Measurements from ENCODE around the gene LCE2D.
"Not testable (repeated sequence)": the region's sequence is repeated elsewhere in the genome, so short reads cannot be mapped to it uniquely, and the experiment has no call there.

Gene LCE2D

DNA sequence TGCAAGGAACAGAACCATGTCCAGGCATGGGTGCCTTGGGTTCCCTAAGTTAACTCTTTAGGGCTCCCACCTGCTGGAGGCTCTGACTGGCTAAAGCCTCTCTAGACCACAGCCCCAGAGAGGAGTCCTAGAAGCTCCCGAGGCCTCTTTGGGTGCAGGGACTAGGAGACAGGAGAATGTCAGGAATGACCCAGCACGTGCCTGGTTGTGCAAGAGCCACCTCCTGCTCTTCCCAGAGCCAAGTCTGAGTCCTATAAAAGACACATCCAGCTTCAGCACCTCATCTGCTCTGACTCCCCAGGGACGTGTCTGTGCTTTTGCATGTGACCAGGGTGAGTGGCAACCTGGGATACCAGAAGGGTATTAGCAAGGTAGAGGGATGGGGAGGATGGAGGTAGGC is at the start of gene LCE2D:
LCE2D (plus strand) TSS at position 283 of the 400 bp plus-strand sequence. CDS start 726 bp downstream, outside the sequence.
- no peak for DNase-seq

- DNase-seq = no peak
Measured at GRCh38 chr1:152613511-152613910, 49.7 kb upstream of the LCE2D start, which contains the start of gene LCE3B. TSS of gene LCE3B (plus strand) at chr1:152613811. CDS start at chr1:152613811, 0 bp downstream.

DNA sequence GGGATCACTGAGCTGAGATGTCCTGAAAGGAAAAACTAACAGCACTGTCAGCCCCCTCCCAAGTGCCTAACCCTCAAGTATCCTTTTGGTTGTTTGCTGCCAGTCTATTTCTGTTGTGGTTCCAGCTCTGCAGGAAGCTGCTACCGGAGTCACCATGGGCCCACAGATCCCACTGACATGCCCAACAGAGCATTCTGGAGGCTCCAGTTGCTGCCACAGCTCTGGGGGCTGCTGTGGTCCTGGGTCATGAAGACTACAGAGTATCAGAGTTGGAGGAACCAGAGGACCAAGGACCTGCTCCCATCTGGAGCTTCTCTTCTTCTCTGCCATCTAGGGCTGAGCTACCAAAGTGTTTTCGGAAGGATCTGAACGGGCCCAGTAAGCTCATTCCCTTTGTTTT is 41.2 kb upstream of the LCE2D start:
- DNase-seq = no peak

- DNase-seq = peak; percentile 1
Measured at GRCh38 chr1:152622803-152623202, 40.4 kb upstream of the LCE2D start, which contains the start of gene LCE3A. TSS of gene LCE3A (minus strand) at chr1:152623103. CDS start at chr1:152623103, 0 bp downstream.

DNA sequence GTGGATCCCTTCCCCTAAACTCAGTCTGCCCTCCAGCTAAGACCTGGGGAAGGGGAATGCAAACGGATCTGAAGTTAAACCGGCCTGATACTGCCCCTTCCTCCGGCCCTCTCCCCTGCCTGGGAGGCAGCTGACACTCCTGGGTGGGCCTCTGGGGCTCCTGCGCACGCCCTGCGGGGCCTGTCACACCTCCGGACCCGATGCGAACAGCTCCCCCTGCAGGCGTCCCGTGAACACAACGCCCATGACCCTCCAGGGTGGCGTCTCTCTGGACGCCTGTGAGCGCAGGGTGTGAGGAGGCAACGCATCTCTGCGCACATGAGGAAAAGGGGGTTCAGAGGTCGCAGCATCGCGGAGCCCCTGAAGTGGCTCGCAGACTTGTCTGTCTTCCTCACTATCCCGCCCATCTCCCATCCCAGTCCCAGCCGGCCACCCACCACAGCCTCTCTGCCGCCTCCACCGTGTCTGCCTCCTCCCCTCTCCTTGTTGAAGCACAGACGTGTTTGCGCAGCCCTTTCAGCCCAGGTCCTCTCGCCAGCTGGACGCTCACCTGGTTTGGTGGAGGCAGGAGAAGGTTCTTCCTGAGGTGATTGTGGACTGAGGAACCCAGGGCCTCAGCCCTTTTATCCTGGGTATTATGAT is 39.9 kb upstream of the LCE2D start:
- DNase-seq = peak; percentile 42

- no peak for DNase-seq
Measured at GRCh38 chr1:152626744-152627143, 36.4 kb upstream of the LCE2D start.

- no peak for DNase-seq
Measured at GRCh38 chr1:152630596-152630995, 32.6 kb upstream of the LCE2D start.

- DNase-seq = no peak
Measured at GRCh38 chr1:152640351-152640750, 22.8 kb upstream of the LCE2D start.

DNA sequence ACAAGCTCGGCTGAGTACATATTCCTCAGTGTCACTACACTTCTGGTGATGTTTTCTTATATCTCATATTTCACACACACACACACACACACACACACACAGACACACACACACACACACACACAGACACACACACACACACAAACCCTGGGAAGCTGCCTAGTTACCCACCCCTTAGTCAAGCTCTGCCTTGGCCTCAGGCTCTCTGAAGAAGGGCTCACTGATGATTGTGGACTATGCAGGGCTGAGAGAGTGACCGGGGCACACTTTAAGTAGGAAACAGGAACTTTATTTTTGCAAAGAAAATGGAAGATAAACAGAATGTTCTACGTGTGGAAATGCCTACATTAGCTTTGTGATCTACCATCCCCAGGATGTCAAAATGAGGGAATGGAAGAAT is 19.2 kb upstream of the LCE2D start:
- no peak for DNase-seq

DNA sequence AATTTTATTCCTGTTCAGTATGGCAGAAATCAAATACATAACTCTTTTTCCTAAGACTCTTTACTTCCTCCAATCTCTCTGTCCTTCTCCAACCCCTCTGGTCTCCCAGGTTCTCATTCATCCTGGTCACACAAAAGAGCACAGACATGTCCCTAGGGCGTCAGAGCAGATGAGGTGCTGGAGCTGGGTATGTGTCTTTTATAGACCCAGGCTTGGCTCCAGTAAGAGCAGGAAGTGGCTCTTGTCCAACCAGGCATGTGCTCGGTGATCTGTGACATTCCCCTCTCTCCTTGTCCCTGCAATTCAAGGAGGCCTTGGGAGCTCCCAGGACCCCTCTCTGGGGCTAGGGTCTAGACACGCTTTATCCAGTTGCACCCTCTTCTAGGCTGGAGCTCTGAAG is 18.0 kb upstream of the LCE2D start:
- no peak for DNase-seq

GRCh38 chr1:152646656-152647055 is 16.5 kb upstream of the LCE2D start:
- DNase-seq = no peak

DNA sequence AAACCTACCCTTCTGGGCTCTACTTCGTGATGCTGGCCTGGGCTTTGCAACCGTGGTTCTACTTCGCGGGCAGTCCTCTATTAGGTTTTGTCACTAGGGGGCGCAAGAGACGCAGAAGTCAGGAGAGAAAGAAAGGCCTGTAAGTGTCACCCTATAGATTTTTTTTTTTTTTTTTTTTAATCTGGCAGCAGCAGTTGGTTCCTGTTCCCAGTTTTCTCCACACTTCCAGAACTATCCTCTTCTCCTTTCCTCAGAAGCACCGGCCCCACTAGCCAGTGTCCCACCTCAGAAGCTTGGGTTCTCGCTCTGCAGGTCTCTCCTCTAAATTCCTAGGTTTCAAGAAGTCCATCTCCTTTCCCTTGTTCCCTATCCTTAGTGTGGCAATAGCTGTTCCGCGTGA is 9.1 kb upstream of the LCE2D start:
- DNase-seq = peak; percentile 70

DNA sequence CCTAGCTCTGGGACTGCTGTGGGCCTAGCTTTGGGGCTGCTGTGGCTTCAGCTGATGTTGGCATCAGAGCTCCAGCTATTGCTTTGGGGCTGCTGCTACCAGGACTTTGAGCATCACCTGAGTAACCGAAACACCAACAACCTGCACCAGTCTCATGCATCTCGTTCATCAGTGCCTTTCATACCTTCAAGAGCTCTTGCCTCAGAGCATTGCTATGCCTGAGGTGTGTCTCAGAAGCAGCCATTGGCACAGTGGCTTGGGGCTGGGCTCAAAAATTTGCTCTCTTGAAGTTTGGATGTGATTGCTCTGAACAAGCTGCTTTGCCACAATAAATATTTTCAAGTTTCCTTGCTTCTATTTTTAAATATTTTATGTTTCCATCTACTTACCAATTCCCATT is 6.7 kb upstream of the LCE2D start:
- no peak for DNase-seq

DNA sequence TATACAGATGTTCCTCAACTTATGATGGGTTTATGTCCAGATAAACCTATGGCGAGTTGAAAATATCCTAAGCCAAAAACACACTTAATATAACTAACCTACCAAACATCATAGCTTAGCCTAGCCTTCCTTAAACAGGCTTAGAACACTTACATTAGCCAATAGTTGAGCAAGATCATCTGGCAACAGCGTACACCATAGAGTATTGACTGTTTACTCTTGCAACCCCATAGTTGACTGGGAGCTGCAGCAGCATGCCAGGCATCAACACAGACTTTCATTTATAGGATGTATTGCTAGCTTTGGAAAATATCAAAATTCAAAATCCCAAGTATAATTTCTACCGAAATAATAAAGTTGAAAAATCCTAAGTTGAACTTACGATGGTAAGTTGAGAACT is 5.5 kb upstream of the LCE2D start:
- no peak for DNase-seq

- no peak for DNase-seq
Measured at GRCh38 chr1:152658649-152659048, 4.5 kb upstream of the LCE2D start.

DNA sequence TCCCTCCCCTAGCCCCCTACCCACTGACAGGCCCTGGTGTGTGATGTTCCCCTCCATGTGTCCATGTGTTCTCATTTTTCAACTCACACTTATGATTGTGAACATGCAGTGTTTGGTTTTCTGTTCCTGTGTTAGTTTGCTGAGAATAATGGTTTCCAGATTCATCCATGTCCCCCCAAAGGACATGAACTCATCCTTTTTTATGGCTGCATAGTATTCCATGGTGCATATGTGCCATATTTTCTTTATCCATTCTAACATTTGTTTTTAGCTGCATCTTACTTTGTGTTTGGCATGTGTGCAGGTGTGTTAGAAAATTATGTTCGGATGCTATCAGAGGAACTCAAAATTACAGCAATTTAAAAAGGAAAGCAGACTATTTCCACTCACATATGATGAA is 3.0 kb downstream of the LCE2D start:
- not testable (repeated sequence) for DNase-seq

GRCh38 chr1:152667648-152668047 is 4.5 kb downstream of the LCE2D start:
- no peak for DNase-seq

DNA sequence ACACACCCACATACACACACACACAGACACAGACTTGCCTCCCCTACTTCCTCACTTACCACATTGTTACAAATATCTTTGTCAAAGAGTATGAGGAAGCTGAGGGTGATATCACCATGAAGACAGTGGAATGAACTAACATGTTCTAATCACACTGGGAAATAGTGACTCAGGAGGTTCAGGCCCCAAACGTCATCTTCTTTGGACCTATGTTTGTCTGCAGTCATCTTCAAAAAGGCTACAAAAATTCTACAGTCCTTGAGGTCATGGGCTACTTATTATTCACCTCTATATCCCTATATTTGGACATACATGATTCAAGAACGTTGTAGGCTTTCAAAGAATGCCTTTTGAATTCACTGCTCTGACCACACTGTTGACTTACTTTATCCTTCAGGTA is 9.8 kb downstream of the LCE2D start:
- DNase-seq = no peak

DNA sequence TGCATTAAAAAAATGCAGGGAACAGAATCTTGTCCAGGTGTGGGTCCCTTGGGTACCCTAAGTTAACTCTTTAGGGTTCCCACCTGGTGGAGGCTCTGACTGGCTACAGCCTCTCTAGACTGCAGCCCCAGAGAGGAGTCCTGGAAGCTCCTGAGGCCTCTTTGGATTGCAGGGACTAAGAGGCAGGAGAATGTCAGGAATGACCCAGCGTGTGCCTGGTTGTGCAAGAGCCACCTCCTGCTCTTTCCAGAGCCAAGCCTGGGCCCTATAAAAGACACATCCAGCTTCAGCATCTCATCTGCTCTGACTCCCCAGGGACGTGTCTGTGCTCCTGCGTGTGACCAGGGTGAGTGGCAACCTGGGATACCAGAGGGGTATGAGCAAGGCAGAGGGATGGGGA is 11.8 kb downstream of the LCE2D start, which contains the start of gene LCE2C:
LCE2C (plus strand) TSS at position 297 of the 400 bp plus-strand sequence. CDS start 737 bp downstream, outside the sequence.
- DNase-seq = not testable (repeated sequence)

GRCh38 chr1:152679459-152679858 is 16.3 kb downstream of the LCE2D start:
- DNase-seq = no peak

DNA sequence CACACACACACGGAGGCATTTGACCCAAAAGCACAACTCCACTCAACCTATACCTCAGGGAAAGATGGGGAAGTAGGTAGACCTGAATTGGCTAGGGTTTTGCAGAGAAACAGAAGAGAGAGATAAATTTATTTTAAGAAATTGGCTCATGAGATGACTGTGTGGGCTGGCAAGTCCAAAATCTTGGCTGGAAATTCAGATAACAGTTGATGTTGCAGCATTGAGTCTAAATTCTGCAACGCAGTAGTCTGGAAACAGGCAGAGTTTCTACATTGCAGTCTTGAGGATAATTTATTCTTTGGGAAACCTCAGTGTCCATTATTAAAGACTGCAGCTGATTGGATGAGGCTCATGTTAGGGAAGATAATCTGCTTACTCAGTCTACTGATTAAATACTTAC is 18.4 kb downstream of the LCE2D start:
- no peak for DNase-seq

GRCh38 chr1:152683846-152684245 is 20.7 kb downstream of the LCE2D start:
- no peak for DNase-seq

DNA sequence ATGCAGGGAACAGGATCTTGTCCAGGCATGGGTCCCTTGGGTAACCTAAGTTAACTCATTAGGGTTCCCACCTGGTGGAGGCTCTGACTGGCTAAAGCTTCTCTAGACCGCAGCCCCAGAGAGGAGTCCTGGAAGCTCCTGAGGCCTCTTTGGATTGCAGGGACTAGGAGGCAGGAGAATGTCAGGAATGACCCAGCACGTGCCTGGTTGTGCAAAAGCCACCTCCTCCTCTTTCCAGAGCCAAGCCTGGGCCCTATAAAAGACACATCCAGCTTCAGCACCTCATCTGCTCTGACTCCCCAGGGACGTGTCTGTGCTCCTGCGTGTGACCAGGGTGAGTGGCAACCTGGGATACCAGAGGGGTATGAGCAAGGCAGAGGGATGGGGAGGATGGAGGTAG is 22.6 kb downstream of the LCE2D start, which contains the start of gene LCE2B:
LCE2B (plus strand) TSS at position 301 of the 400 bp plus-strand sequence. CDS start 721 bp downstream, outside the sequence.
- not testable (repeated sequence) for DNase-seq

DNA sequence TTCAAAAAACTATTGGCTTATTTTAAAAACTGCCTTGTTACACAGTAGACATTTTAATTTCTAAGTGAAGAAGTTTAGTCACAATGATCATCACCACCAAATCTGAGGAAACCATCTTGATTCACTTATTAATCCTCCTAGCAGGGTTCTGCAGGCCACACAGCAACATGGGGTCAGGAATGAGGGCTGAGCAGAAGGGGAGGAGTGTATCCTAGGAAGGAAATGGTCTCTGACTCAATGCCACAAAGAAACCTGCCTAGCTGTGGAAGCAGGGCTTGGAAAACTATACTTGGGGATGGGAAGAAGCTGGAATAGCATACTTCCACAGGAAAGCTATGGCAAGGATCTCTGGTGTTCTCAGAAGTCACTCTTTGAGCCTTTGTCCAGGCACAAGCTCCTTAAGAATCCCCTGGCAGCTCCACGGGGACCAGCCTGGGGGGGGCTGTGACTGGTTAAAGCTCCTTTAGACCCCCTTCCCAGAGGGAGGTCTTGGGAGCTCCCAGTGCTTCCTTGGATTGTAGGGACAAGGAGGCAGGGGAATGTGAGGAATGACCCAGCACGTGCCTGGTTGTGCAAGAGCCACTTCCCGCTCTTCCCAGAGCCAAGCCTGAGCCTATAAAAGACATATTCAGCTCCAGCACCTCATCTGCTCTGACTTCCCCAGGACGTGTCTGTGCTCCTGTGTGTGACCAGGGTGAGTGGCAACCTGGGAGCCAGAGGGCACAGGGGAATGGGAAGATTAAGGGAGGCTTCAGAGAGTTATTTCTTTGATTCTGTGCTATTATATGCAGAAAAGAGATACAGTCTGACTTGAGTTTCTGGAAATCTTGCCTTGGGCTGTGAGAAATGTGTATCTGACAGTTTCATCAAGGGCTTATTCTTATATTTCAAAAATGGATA is 34.8 kb downstream of the LCE2D start, which contains the start of gene LCE2A:
LCE2A (plus strand) TSS at position 645 of the 900 bp plus-strand sequence. CDS start 557 bp downstream, outside the sequence.
- DNase-seq = no peak

Data from stimulated activated CD4-positive, alpha-beta T cell treated with anti-CD3 and anti-CD28 coated beads, Interleukin-15, amount 100 ng/mL, for 24 hours (primary cell).